HTERT RPE-1 (cell line): ENCODE data around the gene RTN4RL2.

Experiments
- in situ Hi-C: fragments of 300-500 bp; cut with MboI; formaldehyde crosslinking; loops from 4 replicates; pipeline ENCODE4 v1.14.3; 2020; ENCODE audit warnings: low sequenced_read_pairs

The RTN4RL2 gene

GRCh38 chr11:57460022-57460757 lies at the start of gene RTN4RL2:
RTN4RL2 (plus strand) TSS chr11:57460528; CDS start chr11:57460866, 338 bp downstream.
- in situ Hi-C loops: no loop called here

- in situ Hi-C loops: no loop called here
These were observed 46.6 kb upstream of the RTN4RL2 start for GRCh38 chr11:57413681-57414080.

DNA sequence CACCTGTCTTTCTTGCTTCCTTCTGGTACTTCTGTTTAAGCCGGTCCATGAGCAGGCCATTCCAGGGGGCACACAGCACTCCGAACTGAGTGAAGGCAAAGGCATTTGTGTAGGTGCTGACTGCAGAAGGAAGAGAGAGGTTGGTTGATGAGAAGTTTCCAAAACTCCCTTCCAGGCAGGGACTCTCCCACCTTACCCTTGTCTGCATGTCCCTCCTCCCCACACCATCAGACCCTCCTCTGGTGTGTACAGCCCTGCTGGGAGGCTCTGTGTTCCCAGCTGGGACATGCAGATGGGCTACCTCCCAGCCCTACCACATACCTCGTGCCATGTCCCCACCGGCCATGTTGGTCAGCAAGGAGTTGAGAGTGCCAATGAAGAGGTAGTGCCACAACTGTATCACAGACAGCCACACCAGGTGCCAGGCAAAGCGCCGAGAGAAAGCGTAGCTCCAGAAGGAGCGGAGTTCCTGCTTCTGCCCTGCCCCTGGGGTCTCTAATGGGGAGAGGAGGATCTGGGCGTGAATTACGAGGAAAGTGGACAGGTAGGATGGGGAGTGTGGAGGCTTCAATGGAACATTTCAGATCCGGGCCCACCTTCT lies 45.6 kb upstream of the RTN4RL2 start:
- in situ Hi-C loops: no loop called here

DNA sequence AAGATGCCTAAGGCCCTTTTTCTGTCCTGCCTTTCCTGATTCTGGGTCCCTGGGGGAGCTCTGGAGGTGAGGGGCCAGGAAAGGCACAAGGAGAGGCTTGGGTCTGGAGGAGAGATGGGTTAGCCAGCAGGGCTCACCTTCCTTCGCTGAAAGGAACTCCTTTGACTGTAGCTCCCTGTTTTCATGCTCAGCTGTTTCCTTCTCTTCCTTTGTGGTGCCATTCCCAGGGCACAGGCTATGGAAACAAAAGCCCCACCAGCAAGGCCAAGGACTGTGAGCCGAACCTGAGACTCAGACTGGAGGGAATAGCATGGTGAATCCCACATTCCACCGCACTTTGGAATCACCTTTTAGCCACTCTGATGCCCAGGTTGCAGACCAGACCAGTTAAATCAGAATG lies 43.9 kb upstream of the RTN4RL2 start:
- in situ Hi-C loops: no loop called here

GRCh38 chr11:57417056-57417455 lies 43.3 kb upstream of the RTN4RL2 start:
- in situ Hi-C loops: no loop called here

DNA sequence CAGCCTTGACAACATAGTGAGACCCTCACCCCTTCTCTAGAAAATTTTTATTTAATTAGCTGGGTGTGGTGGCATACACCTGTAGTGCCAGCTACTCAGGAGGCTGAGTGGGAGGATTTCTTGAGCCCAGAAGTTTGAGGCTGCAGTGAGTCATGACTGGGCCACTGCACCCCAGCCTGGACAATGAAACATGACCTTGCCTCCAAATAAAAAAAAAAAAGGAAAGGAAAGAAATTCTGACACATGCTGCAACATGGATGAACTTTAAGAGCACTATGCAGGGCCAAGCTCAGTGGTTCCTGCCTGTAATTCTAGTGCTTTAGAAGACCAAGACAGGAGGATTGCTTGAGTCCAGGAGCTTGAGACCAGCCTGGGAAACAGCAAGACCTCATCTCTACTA lies 42.2 kb upstream of the RTN4RL2 start:
- in situ Hi-C loops: no loop called here

- in situ Hi-C loops: no loop called here
These were observed 41.2 kb upstream of the RTN4RL2 start for GRCh38 chr11:57419146-57419545.

GRCh38 chr11:57421066-57421465 lies 39.3 kb upstream of the RTN4RL2 start:
- in situ Hi-C loops: no loop called here

- in situ Hi-C loops: no loop called here
These were observed 38.5 kb upstream of the RTN4RL2 start for GRCh38 chr11:57421805-57422204.

DNA sequence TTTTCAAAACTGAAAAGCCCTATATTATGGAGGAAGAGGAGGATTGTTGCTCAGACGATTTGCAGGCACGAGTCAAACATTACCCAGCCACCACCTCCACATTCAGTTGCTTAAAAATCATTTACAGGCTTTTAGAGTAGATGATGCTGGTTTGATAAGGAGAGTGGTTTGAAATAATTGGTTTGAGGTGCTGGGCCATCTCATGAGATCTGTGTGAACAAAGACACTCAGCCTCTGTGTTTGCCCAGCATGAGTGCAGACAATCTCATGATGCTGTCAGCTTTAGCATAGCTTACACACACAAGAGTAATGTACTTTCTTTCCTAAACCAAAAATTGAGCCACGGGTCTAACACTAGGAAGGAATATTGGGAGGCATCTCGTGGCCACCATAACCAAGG lies 37.7 kb upstream of the RTN4RL2 start:
- in situ Hi-C loops: no loop called here

- in situ Hi-C loops: no loop called here
These were observed 36.1 kb upstream of the RTN4RL2 start for GRCh38 chr11:57424137-57424791.

DNA sequence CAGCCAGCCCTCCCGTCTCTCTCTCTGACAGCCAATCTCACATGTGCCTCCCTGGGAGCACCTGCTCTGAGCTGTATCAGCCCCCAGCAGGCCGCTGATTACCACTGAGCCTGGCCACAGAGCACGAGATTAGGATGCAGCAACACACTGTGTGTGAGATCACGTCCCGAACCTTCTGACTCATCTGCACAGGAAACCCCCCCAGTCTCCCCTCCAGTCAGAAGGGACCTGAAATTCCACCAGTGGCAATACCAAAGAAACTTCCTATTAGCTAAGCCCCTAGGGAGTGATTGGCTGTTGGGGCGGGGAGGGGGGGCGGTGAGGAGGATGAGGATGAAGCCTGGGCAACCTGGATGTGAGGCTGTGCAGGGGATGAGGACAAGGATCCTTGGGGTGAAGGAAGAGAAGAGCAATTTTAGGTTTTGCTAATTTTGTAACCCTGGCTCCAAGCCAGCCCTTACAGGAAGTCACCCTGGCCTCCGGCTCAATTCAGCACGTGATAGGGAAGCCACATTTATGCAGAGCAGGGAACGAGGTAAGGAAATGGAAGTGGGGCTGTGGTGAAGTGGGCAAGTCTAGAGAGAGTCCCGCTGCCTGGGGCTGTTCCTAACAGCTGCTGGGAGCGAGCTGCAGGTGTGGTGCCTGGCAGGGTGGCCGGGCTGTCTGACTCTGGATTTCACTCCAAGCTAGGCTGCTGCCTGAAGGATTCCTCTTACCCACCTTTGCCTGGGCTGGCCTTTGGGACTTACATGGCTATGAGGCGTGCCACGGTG lies 35.4 kb upstream of the RTN4RL2 start:
- in situ Hi-C loops: no loop called here

GRCh38 chr11:57425565-57426438 lies 34.5 kb upstream of the RTN4RL2 start:
- in situ Hi-C loops: no loop called here

DNA sequence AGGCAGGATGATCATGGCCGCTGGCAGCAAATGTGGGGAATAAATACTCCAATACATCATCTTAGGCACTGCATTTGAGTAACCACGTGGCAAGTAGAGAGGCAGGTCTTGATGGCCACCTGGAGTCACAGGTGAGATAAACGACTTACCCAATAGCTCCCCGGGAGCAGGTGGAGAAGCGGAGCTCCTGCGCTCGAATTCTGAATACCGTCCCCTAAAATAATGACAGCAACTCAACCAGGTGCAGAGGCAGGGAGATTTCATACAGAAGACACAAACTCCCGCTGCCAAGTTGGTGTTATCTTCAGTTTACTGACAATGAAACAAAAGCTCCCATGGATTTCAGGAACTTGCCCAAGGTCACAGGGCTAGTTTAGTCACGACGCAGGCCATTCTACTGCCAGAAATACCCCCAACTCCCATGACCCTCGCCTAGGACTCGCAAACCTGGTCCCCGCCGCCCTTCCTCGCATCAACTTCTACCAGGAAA lies 33.8 kb upstream of the RTN4RL2 start:
- in situ Hi-C loops: no loop called here

DNA sequence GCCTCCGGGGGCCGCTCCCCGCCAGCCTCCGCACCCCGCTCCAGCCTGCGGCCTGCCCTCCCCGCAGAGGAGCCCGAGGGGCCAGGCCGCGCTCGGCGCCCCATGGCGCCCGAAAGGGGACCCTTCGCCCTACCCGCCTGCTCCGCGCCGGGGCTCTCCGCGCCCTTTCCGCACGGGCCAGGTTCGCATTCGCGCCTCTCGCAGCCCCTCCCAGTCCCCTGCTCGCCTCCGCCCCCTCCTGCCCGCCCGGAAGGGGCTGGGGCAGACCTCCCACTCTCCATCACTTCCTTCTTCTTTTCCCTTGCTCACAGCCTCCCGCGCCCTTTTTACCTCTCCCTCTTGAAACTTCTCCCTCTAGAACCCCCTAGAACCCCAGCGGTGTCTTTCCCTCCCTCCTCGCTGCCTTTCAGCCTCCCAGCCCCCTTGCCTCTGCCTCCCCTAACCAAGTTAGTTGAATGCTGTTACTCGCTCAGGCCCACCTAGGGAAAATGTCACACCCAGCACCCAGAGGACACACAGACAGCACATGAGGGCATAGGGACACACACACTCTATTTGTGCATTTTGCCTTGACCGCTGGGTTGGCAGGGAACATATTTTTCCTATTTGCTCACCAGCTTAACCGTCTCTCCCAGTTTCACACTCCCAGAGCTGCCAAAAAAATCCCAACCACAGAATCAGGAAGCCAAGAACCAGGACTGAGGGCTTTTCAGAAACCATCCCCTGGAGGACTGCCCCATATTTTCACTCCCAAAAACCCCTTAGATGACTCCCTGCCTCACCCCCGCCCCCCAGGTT lies 33.2 kb upstream of the RTN4RL2 start, which contains the start of gene SLC43A3:
Gene SLC43A3 (minus strand): TSS at position 193 of the 798 bp plus-strand sequence. CDS start 949 bp downstream, outside the sequence.
- in situ Hi-C loops: no loop called here

- in situ Hi-C loops: no loop called here
These were observed 32.6 kb upstream of the RTN4RL2 start for GRCh38 chr11:57427727-57428082.

DNA sequence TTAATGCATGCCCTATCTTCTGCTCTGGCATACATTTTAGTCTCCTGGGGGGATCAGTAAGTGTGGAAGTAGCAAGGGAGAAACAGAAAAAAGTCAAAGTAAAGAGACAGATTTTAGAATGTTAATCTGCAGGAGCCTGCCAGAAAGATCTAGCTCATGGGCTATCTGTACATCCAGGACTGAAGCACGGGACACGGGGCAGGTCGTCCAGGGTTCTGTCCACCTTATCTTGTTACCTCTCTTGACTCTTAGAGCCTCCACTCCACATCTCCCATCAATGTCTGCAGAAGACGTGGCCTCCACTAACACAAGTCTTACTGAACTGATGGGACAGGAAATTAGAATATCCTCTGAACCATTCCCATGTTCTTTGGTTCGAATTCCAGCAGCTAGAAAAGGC lies 31.7 kb upstream of the RTN4RL2 start:
- in situ Hi-C loops: no loop called here

DNA sequence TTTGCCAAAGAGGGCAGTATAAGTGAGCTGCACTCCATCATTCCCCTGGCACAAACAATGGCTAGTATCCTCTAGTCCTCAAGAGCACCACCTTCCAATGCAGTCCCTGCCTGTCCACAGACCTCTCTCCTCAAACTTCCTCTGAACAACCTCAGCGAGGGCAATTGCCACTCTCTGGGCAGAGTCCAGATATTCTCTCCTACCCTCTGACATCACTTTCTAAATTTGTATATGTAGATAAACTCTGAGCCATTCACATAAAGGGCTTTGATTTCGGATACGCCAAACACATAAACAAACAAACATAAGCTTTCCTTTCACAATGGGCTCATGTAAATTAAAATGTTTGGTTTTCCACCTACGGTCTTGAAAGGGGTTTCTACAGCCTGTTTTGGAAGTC lies 30.4 kb upstream of the RTN4RL2 start:
- in situ Hi-C loops: no loop called here

DNA sequence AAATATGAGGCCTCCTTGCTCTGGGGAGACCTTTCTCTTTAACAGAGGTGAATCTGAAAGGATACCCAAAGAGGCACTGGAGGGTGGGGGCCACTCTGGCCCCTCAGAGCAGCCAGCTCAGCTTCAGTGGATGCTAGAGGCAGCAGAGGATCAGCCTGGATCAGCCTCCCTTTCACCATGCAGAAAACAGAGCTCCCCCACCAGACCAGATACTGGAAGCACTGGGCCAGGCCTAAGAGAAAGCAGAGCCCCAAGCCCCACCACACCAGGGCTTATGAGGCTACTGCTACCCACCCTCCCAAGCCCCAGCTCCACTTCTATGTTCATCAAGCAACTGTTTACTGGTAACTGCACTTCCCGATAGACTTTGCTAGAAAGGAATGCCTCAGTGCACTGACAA lies 29.4 kb upstream of the RTN4RL2 start:
- in situ Hi-C loops: no loop called here
